Thoracic aorta endothelial cell (primary cell): Measurements from ENCODE around the gene MFGE8. TPM values are rescaled to one million over a fixed set of nuclear protein-coding genes. Genes with fewer than 3 reads are reported as not detected.

Experiments
- total RNA-seq: library from RNA; depleted of rRNA; stranded (reverse); fragments of >200 nt; gene quantifications from 2 replicates; pipeline ENCODE4 v1.2.3, GENCODE V29; 2012

Gene MFGE8
- 23.8 and 33.1 TPM in 2 replicates for total RNA-seq

GRCh38 chr15:88913017-88913849 is at the start of gene MFGE8:
MFGE8 (minus strand) TSS chr15:88913379; CDS start chr15:88913319, 60 bp downstream.

GRCh38 chr15:88894819-88895767 is 18.1 kb downstream of the MFGE8 start, which contains the start of gene HAPLN3:
HAPLN3 (minus strand) TSS chr15:88895544; CDS start chr15:88887298, 8,246 bp downstream.

Other genes starting within 250 kb of the MFGE8 start
- gene ACAN, start 109.9 kb downstream of the MFGE8 start, total RNA-seq, result 0.22 and 0.40 TPM in 2 replicates
- gene HAPLN3, start 17.8 kb downstream of the MFGE8 start, total RNA-seq, result 9.3 and 12.6 TPM in 2 replicates
- gene ABHD2, start 175.1 kb upstream of the MFGE8 start, total RNA-seq, result 53.7 and 82.5 TPM in 2 replicates